Measurements from ENCODE around the gene MEGF11.

Gene MEGF11

DNA sequence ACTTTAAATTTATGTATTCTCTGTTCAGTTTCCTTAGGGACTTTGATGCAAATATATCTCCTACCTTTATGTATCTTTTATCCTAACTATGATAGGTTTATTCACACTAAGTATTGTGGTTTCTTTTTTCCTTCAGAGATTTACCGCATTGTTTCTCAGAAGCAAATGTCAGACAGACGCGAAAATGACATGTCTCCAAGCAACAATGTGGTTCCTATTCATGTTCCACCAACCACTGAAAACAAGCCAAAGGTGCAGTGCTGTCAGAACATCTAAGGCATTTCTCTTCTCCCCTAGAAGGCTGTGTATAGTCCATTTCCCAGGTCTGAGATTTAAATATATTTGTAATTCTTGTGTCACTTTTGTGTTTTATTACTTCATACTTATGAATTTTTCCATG is 366.0 kb downstream of the MEGF11 start:
- DNase-seq (ENCODE audit: insufficient read length, low spot score) = no peak
- TF ChIP-seq, protein P1, sequence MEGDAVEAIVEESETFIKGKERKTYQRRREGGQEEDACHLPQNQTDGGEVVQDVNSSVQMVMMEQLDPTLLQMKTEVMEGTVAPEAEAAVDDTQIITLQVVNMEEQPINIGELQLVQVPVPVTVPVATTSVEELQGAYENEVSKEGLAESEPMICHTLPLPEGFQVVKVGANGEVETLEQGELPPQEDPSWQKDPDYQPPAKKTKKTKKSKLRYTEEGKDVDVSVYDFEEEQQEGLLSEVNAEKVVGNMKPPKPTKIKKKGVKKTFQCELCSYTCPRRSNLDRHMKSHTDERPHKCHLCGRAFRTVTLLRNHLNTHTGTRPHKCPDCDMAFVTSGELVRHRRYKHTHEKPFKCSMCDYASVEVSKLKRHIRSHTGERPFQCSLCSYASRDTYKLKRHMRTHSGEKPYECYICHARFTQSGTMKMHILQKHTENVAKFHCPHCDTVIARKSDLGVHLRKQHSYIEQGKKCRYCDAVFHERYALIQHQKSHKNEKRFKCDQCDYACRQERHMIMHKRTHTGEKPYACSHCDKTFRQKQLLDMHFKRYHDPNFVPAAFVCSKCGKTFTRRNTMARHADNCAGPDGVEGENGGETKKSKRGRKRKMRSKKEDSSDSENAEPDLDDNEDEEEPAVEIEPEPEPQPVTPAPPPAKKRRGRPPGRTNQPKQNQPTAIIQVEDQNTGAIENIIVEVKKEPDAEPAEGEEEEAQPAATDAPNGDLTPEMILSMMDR (IDR thresholded peaks at IDR 0.05; ENCODE audit: insufficient read depth, missing control alignments) = no peak
- FAIRE-seq = no peak

- TF ChIP-seq, protein P1 (IDR thresholded peaks at IDR 0.05; ENCODE audit: insufficient read depth, missing control alignments) = no peak
- FAIRE-seq = peak; percentile 91
Measured at GRCh38 chr15:65885668-65886218, 367.8 kb downstream of the MEGF11 start.

GRCh38 chr15:65884511-65884910 is 369.0 kb downstream of the MEGF11 start:
- FAIRE-seq = no peak
- TF ChIP-seq, protein P1 (IDR thresholded peaks at IDR 0.05; ENCODE audit: insufficient read depth, missing control alignments) = no peak
- no peak for DNase-seq (ENCODE audit: insufficient read length, low spot score)

More at GRCh38 chr15:65885668-65886218, 367.8 kb downstream of the MEGF11 start:
- no peak for DNase-seq (ENCODE audit: insufficient read length, low spot score)

GRCh38 chr15:65883571-65883970 is 370.0 kb downstream of the MEGF11 start:
- DNase-seq (ENCODE audit: insufficient read length, low spot score) (no peak), FAIRE-seq (no peak)
- TF ChIP-seq, protein P1 (IDR thresholded peaks at IDR 0.05; ENCODE audit: insufficient read depth, missing control alignments) = no peak

GRCh38 chr15:65881766-65882434 is 371.6 kb downstream of the MEGF11 start:
- TF ChIP-seq, protein P1 (IDR thresholded peaks at IDR 0.05; ENCODE audit: insufficient read depth, missing control alignments) = no peak
- DNase-seq (ENCODE audit: insufficient read length, low spot score) (no peak), FAIRE-seq (no peak)

GRCh38 chr15:65877749-65878148 is 375.8 kb downstream of the MEGF11 start:
- TF ChIP-seq, protein P1 (IDR thresholded peaks at IDR 0.05; ENCODE audit: insufficient read depth, missing control alignments) = no peak
- DNase-seq (ENCODE audit: insufficient read length, low spot score) (no peak), FAIRE-seq (no peak)

DNA sequence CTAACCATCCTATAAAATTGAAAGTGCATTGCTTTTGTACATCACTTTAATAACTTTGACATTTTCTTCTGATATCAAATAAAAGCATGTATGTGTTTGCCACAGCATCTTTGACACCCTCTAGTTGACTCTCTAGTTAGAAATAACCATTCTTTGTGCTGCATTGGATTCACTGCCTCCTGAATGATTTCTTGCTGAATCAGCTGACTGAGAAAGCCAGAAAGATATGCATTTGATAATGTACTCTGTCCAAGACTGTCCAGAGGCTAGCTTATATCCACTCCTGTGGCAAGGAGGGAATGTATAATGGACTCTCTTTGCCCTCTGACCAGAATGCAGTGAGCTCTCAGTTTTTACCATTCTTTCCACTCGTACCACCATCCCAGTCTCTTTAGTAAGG is 378.1 kb downstream of the MEGF11 start:
- FAIRE-seq (no peak), DNase-seq (ENCODE audit: insufficient read length, low spot score) (no peak)
- TF ChIP-seq, protein P1 (IDR thresholded peaks at IDR 0.05; ENCODE audit: insufficient read depth, missing control alignments) = no peak

Measured in D721Med (cell line).